ENCODE measurements around the gene TLNRD1.

Gene TLNRD1

DNA sequence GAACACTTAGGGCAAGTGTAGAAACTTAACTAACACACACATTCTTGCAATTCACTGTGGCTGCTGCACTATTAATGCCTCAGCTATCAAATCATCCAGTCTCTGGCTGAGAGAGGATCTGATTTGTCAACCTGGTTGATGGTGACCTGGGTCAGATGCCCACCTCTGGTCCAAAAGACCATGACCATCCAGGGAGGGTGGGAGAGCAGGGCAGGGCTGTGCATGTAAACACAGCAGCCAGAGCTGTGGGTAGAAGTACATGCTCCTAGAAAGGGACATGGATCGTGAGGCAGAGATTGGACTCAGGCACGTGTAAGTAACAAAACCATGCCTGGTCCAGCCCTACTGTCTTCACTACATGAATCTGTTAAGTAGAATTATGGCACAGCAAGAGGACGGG is 28.4 kb upstream of the TLNRD1 start:
- DNase-seq (ENCODE audit: extremely low read depth, insufficient read length): no peak
- TF ChIP-seq, protein P1, sequence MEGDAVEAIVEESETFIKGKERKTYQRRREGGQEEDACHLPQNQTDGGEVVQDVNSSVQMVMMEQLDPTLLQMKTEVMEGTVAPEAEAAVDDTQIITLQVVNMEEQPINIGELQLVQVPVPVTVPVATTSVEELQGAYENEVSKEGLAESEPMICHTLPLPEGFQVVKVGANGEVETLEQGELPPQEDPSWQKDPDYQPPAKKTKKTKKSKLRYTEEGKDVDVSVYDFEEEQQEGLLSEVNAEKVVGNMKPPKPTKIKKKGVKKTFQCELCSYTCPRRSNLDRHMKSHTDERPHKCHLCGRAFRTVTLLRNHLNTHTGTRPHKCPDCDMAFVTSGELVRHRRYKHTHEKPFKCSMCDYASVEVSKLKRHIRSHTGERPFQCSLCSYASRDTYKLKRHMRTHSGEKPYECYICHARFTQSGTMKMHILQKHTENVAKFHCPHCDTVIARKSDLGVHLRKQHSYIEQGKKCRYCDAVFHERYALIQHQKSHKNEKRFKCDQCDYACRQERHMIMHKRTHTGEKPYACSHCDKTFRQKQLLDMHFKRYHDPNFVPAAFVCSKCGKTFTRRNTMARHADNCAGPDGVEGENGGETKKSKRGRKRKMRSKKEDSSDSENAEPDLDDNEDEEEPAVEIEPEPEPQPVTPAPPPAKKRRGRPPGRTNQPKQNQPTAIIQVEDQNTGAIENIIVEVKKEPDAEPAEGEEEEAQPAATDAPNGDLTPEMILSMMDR (IDR thresholded peaks at IDR 0.05; ENCODE audit: insufficient read depth, low read length, poor library complexity, severe bottlenecking): no peak
- peaks cover 12% of the 10 kb centered on the region for H3K36me3 ChIP-seq (ENCODE audit: control insufficient read depth, insufficient read depth, low read length)
- no peaks in the 10 kb centered on the region for H3K27me3 ChIP-seq (replicated peaks; ENCODE audit: control insufficient read depth, insufficient read depth, low read length)
- H3K4me3 ChIP-seq (replicated peaks; ENCODE audit: low read depth, low read length): no peak overlapping the region

DNA sequence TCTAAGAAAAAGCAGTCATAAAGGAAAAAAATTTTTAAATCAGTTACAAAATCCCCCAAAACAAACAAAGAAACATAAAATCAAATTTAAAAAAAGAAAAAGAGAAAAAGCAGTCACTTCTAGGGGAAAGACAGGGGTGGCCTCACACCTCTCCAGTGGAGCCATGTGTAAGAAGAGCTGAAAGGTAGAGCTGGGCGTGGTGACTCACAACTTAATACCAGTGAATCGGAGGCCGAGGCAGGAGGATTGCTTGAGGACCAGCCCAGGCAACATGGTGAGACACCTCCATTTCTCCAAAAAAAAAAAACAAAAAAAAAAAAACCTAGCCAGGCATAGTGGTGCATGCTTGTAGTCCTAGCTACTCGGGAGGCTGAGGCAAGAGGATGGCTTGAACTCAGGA is 25.8 kb upstream of the TLNRD1 start:
- H3K4me3 ChIP-seq (replicated peaks; ENCODE audit: low read depth, low read length): no peak overlapping the region
- TF ChIP-seq, protein P1 (IDR thresholded peaks at IDR 0.05; ENCODE audit: insufficient read depth, low read length, poor library complexity, severe bottlenecking): no peak
- H3K27me3 ChIP-seq (replicated peaks; ENCODE audit: control insufficient read depth, insufficient read depth, low read length): no peaks in the 10 kb centered on the region
- peaks cover 19% of the 10 kb centered on the region for H3K36me3 ChIP-seq (ENCODE audit: control insufficient read depth, insufficient read depth, low read length)
- DNase-seq (ENCODE audit: extremely low read depth, insufficient read length): no peak

DNA sequence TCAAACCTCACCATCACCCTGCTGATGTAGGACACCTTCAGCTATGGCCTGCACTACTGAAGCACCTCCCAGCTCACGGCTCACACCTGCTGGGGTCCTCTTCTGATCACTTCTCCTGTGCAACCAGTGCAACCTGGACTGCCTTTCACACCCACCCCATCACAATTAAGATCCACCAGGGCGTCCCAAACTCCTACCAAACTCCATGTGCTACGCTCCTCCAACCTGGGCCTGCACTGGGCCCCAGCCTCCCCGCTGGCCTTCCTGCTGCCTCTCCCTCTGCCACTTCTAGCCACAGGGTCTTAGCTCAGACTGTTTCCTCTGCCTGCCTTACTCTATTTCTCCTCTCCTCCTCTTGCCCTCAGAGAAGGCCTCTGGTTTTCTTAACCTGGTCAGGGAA is 23.9 kb upstream of the TLNRD1 start:
- TF ChIP-seq, protein P1 (IDR thresholded peaks at IDR 0.05; ENCODE audit: insufficient read depth, low read length, poor library complexity, severe bottlenecking): no peak
- H3K4me3 ChIP-seq (replicated peaks; ENCODE audit: low read depth, low read length): no peak overlapping the region
- DNase-seq (ENCODE audit: extremely low read depth, insufficient read length): no peak
- no peaks in the 10 kb centered on the region for H3K27me3 ChIP-seq (replicated peaks; ENCODE audit: control insufficient read depth, insufficient read depth, low read length)
- peaks cover 19% of the 10 kb centered on the region for H3K36me3 ChIP-seq (ENCODE audit: control insufficient read depth, insufficient read depth, low read length)

DNA sequence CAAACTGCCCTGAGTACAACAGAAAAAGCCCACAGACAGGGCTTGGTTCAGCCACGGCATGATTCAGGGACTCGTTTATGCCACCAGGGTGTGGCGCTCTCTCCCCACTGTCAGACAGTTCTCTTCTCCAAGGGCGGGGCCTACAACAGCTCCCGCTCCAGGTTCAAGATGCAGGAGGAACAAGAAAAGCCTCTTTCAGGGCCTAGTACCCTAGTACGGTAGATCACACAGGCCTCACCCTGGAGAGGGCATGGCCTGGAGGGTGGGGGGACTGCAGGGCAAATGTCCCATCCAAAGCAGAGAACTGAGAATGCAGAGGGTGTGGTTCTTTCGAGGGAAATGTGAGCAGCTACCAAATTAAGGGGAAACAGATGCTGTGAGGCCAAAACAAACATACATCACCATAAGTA is 23.1 kb upstream of the TLNRD1 start:
- TF ChIP-seq, protein P1 (IDR thresholded peaks at IDR 0.05; ENCODE audit: insufficient read depth, low read length, poor library complexity, severe bottlenecking): peak; percentile 51
- Histone ChIP-seq H3K27me3 (replicated peaks; ENCODE audit: control insufficient read depth, insufficient read depth, low read length) (no peaks in the 10 kb centered on the region), H3K36me3 (ENCODE audit: control insufficient read depth, insufficient read depth, low read length) (peaks cover 19% of the 10 kb centered on the region), H3K4me3 (replicated peaks; ENCODE audit: low read depth, low read length) (no peak overlapping the region)
- DNase-seq (ENCODE audit: extremely low read depth, insufficient read length): no peak

DNA sequence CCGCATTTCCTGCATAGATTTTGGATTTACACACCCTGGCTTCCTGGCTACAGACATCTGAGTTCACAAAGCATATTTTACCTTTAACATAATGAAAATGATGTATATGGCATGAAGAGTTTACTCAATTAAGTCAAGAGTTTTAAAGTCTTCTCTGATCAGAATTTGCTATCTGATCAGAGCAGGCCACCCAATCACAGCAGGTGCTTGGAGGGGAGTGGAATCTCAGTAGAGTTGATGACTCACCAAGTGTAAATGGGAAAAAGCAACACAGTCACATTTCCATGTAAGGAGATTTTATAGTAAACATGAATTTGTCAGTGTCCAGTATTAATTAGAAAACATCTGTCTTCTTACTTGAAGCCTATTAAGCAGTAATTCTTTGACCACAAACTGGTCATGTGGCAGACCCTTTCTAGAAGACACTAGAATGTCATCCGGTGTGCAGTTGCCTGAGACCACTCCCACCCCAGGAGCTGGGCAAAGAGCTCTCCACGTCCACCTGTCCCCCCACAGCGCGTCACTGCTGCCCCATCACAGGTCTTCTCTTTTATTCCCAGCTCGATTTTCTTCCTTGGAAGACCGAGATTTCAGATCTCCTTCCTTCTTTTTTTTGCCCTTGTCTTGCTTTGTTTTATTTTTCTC is 21.9 kb upstream of the TLNRD1 start:
- Histone ChIP-seq H3K27me3 (replicated peaks; ENCODE audit: control insufficient read depth, insufficient read depth, low read length) (no peaks in the 10 kb centered on the region), H3K4me3 (replicated peaks; ENCODE audit: low read depth, low read length) (no peak overlapping the region), H3K36me3 (ENCODE audit: control insufficient read depth, insufficient read depth, low read length) (peaks cover 17% of the 10 kb centered on the region)
- DNase-seq (ENCODE audit: extremely low read depth, insufficient read length): no peak
- TF ChIP-seq, protein P1 (IDR thresholded peaks at IDR 0.05; ENCODE audit: insufficient read depth, low read length, poor library complexity, severe bottlenecking): no peak
